ENCODE results near the gene IGF2.

GRCh38 chr11:2171591-2172003 is 32.4 kb upstream of the IGF2 start, which contains the start of gene TH:
- TF ChIP-seq CTCF (optimal IDR thresholded peaks at IDR 0.05 in 1 of 3, IDR thresholded peaks at IDR 0.05 in 1 of 3, conservative IDR thresholded peaks at IDR 0.05 in 1 of 3; ENCODE audit: extremely low read depth in 1 of 3, insufficient read depth in 2 of 3, low read length in 3 of 3) = no peak
- TF ChIP-seq EZH2 (IDR thresholded peaks at IDR 0.05; ENCODE audit: low read length) = no peak
